ENCODE results near the gene ARHGEF40. TPM values are rescaled to one million over a fixed set of nuclear protein-coding genes. Genes with fewer than 3 reads are reported as not detected.

Gene ARHGEF40
- total and polyA plus RNA-seq, 10 of the 15 experiments (the other 5 are each of a cell fraction or from before 2014, with no cell fraction given): 0.03 to 0.31 (median 0.08) TPM; not detected in 2

DNA sequence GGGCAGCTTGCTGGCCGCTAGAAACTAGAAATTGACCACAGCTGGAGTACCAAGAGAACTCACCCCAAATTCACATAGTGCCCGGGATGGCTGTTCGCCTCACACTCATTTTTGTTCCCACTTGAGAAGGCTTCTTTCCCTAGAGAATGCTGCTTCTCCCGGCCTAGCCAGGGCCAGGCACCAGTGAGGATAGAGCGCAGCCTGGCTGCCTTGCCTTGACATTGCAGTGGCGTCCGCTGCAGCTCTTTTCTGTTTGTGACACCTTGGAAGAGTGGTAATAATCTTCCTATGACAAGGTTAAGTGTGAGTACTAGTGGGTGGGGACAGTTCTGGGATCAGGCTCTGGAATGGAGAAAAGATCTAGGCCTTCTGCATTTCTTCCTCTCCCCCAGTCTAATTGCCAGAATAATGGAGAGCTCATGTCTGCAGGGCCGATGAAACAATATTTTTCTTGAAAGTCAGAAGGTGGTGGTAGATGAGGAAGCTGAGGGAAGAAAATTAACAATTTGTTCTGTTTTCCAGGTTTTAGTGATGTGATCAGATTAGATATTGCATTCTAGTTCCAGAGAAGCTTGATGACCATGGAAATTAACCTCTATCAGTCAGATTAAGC is 34.5 kb downstream of the ARHGEF40 start (continued):
- TF ChIP-seq, protein P1, sequence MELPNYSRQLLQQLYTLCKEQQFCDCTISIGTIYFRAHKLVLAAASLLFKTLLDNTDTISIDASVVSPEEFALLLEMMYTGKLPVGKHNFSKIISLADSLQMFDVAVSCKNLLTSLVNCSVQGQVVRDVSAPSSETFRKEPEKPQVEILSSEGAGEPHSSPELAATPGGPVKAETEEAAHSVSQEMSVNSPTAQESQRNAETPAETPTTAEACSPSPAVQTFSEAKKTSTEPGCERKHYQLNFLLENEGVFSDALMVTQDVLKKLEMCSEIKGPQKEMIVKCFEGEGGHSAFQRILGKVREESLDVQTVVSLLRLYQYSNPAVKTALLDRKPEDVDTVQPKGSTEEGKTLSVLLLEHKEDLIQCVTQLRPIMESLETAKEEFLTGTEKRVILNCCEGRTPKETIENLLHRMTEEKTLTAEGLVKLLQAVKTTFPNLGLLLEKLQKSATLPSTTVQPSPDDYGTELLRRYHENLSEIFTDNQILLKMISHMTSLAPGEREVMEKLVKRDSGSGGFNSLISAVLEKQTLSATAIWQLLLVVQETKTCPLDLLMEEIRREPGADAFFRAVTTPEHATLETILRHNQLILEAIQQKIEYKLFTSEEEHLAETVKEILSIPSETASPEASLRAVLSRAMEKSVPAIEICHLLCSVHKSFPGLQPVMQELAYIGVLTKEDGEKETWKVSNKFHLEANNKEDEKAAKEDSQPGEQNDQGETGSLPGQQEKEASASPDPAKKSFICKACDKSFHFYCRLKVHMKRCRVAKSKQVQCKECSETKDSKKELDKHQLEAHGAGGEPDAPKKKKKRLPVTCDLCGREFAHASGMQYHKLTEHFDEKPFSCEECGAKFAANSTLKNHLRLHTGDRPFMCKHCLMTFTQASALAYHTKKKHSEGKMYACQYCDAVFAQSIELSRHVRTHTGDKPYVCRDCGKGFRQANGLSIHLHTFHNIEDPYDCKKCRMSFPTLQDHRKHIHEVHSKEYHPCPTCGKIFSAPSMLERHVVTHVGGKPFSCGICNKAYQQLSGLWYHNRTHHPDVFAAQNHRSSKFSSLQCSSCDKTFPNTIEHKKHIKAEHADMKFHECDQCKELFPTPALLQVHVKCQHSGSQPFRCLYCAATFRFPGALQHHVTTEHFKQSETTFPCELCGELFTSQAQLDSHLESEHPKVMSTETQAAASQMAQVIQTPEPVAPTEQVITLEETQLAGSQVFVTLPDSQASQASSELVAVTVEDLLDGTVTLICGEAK (IDR thresholded peaks at IDR 0.05; ENCODE audit: borderline replicate concordance): no peak
- TF ChIP-seq DPF2 (IDR thresholded peaks at IDR 0.05) (no peak), SMARCA5 (IDR thresholded peaks at IDR 0.05) (peak; percentile 78), BHLHE40 (IDR thresholded peaks at IDR 0.05; ENCODE audit: borderline replicate concordance in 1 of 2, low read depth in 2 of 2, low read length in 1 of 2) (0 out of 4 replicates have a peak, but pooled peaks of 1 of the 2 experiments have one; percentile 35), NFYB (IDR thresholded peaks at IDR 0.05; ENCODE audit: insufficient read depth, low read depth, low read length) (no peak), IKZF2 (IDR thresholded peaks at IDR 0.05) (peak; percentile 64 to 74; a peak in 3 of 4 replicates), CHD4 (IDR thresholded peaks at IDR 0.05) (no peak), ZNF384 (IDR thresholded peaks at IDR 0.05; ENCODE audit: borderline replicate concordance, low read depth, low read length) (no peak), IKZF1 (conservative IDR thresholded peaks at IDR 0.05) (no peak; the same call in 1 of the 2 replicates), RB1 (IDR thresholded peaks at IDR 0.05; ENCODE audit: borderline replicate concordance) (no peak), CBX5 (IDR thresholded peaks at IDR 0.05; ENCODE audit: low read depth) (no peak), CHD2 (IDR thresholded peaks at IDR 0.05; ENCODE audit: borderline replicate concordance, low read depth, low read length) (0 out of 2 replicates have a peak, but pooled peaks have one; percentile 30), PML (IDR thresholded peaks at IDR 0.05; ENCODE audit: low read length) (no peak), JUNB (IDR thresholded peaks at IDR 0.05) (no peak), EGR1 (IDR thresholded peaks at IDR 0.05; ENCODE audit: borderline replicate concordance in 1 of 2, low read depth in 2 of 2, low read length in 2 of 2) (no peak)
- TF ChIP-seq, protein P2, sequence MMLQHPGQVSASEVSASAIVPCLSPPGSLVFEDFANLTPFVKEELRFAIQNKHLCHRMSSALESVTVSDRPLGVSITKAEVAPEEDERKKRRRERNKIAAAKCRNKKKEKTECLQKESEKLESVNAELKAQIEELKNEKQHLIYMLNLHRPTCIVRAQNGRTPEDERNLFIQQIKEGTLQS (IDR thresholded peaks at IDR 0.05; ENCODE audit: borderline replicate concordance, extremely low read depth, low read depth, low read length): no peak
- TF ChIP-seq, protein P3, sequence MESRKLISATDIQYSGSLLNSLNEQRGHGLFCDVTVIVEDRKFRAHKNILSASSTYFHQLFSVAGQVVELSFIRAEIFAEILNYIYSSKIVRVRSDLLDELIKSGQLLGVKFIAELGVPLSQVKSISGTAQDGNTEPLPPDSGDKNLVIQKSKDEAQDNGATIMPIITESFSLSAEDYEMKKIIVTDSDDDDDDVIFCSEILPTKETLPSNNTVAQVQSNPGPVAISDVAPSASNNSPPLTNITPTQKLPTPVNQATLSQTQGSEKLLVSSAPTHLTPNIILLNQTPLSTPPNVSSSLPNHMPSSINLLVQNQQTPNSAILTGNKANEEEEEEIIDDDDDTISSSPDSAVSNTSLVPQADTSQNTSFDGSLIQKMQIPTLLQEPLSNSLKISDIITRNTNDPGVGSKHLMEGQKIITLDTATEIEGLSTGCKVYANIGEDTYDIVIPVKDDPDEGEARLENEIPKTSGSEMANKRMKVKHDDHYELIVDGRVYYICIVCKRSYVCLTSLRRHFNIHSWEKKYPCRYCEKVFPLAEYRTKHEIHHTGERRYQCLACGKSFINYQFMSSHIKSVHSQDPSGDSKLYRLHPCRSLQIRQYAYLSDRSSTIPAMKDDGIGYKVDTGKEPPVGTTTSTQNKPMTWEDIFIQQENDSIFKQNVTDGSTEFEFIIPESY (IDR thresholded peaks at IDR 0.05): no peak
- TF ChIP-seq, protein P4, sequence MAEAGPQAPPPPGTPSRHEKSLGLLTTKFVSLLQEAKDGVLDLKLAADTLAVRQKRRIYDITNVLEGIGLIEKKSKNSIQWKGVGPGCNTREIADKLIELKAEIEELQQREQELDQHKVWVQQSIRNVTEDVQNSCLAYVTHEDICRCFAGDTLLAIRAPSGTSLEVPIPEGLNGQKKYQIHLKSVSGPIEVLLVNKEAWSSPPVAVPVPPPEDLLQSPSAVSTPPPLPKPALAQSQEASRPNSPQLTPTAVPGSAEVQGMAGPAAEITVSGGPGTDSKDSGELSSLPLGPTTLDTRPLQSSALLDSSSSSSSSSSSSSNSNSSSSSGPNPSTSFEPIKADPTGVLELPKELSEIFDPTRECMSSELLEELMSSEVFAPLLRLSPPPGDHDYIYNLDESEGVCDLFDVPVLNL (IDR thresholded peaks at IDR 0.05; ENCODE audit: low read depth, low read length): no peak
- TF ChIP-seq, protein P5, sequence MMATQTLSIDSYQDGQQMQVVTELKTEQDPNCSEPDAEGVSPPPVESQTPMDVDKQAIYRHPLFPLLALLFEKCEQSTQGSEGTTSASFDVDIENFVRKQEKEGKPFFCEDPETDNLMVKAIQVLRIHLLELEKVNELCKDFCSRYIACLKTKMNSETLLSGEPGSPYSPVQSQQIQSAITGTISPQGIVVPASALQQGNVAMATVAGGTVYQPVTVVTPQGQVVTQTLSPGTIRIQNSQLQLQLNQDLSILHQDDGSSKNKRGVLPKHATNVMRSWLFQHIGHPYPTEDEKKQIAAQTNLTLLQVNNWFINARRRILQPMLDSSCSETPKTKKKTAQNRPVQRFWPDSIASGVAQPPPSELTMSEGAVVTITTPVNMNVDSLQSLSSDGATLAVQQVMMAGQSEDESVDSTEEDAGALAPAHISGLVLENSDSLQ (IDR thresholded peaks at IDR 0.05): no peak

Measured in GM12878 (cell line).